SK-N-MC (cell line): Measurements from ENCODE around the gene AFMID.

Source experiments
- DNase-seq: peaks from one replicate; pipeline ENCODE4 v3.0.0-alpha.2; 2011; ENCODE audit warnings: low read depth, low spot score
- H3K27ac ChIP-seq: fragments of 200-600 bp; sonication (generic); 2 replicates; pipeline ENCODE4 v1.5.1; 2016; ENCODE audit warnings: mixed run types
- H3K36me3 ChIP-seq: fragments of 200-600 bp; sonication (generic); 2 replicates; pipeline ENCODE4 v1.6.1; 2017; ENCODE audit warnings: antibody characterized with exemption, low read length, mixed read lengths; ENCODE audit not compliant: insufficient read depth
- H3K4me3 ChIP-seq: fragments of 200-600 bp; sonication (generic); 2 replicates; pipeline ENCODE4 v1.5.1; 2016
- H3K9ac ChIP-seq: fragments of 200-600 bp; sonication (generic); 2 replicates; pipeline ENCODE4 v1.8.0; 2017; ENCODE audit warnings: mixed run types, mixed read lengths; ENCODE audit not compliant: insufficient read length
- H3K9me3 ChIP-seq: fragments of 200-600 bp; sonication (generic); 2 replicates; pipeline ENCODE4 v1.6.1; 2017; ENCODE audit warnings: low read depth, mild to moderate bottlenecking, antibody characterized with exemption, low read length, moderate library complexity, mixed read lengths
- EZH2 ChIP-seq: fragments of 200-600 bp; sonication (generic); IDR thresholded peaks from one replicate; pipeline ENCODE4 v1.6.1; 2017; ENCODE audit warnings: antibody characterized with exemption
- FOXP2 ChIP-seq: optimal IDR thresholded peaks from 2 replicates; pipeline ENCODE3; 2011; ENCODE audit warnings: mild to moderate bottlenecking, moderate library complexity; ENCODE audit not compliant: insufficient read depth; ENCODE audit errors: extremely low read length, control extremely low read depth
- POLR2AphosphoS5 ChIP-seq: IDR thresholded peaks from 2 replicates; pipeline ENCODE4 v1.6.1; 2012; ENCODE audit warnings: mild to moderate bottlenecking, low read depth, low read length, borderline replicate concordance

Gene AFMID

DNA sequence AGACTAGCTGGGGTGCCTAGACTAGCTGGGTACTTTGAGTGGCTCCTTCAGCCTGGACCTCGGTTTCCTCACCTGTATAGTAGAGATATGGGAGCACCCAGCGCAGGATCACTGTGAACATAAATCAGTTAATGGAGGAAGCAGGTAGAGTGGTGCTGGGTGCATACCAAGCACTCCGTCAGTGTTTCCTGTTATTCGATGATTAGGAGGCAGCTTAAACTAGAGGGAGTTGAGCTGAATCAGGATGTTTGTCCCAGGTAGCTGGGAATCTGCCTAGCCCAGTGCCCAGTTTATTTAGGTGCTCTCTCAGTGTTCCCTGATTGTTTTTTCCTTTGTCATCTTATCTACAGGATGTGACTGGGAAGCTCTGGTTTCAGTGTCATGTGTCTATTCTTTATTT lies 35.9 kb downstream of the AFMID start:
- no peak overlapping the region for H3K27ac ChIP-seq
- H3K9ac ChIP-seq = no peak overlapping the region
- H3K36me3 ChIP-seq = peaks cover 58% of the 10 kb centered on the region

DNA sequence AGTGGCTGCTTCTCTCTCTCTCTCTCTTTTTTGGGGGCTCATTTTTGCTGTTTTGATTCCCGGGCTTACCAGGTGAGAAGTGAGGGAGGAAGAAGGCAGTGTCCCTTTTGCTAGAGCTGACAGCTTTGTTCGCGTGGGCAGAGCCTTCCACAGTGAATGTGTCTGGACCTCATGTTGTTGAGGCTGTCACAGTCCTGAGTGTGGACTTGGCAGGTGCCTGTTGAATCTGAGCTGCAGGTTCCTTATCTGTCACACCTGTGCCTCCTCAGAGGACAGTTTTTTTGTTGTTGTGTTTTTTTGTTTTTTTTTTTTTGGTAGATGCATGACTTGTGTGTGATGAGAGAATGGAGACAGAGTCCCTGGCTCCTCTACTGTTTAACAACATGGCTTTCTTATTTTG lies 36.6 kb downstream of the AFMID start:
- no peak for DNase-seq
- H3K4me3 ChIP-seq = no peak overlapping the region
- H3K9me3 ChIP-seq = no peaks in the 10 kb centered on the region
- peaks cover 52% of the 10 kb centered on the region for H3K36me3 ChIP-seq
- 0 out of 2 replicates have a peak overlapping the region, but pooled peaks have one; percentile 31 for H3K27ac ChIP-seq
- no peak overlapping the region for H3K9ac ChIP-seq
- TF ChIP-seq EZH2 = no peak
- no peak for TF ChIP-seq POLR2AphosphoS5
- no peak for TF ChIP-seq FOXP2

More for the DNA sequence above, 35.9 kb downstream of the AFMID start:
- TF ChIP-seq FOXP2 = no peak
- TF ChIP-seq POLR2AphosphoS5 = no peak
- TF ChIP-seq EZH2 = no peak
- no peak for DNase-seq
- H3K4me3 ChIP-seq = no peak overlapping the region
- H3K9me3 ChIP-seq = no peaks in the 10 kb centered on the region

DNA sequence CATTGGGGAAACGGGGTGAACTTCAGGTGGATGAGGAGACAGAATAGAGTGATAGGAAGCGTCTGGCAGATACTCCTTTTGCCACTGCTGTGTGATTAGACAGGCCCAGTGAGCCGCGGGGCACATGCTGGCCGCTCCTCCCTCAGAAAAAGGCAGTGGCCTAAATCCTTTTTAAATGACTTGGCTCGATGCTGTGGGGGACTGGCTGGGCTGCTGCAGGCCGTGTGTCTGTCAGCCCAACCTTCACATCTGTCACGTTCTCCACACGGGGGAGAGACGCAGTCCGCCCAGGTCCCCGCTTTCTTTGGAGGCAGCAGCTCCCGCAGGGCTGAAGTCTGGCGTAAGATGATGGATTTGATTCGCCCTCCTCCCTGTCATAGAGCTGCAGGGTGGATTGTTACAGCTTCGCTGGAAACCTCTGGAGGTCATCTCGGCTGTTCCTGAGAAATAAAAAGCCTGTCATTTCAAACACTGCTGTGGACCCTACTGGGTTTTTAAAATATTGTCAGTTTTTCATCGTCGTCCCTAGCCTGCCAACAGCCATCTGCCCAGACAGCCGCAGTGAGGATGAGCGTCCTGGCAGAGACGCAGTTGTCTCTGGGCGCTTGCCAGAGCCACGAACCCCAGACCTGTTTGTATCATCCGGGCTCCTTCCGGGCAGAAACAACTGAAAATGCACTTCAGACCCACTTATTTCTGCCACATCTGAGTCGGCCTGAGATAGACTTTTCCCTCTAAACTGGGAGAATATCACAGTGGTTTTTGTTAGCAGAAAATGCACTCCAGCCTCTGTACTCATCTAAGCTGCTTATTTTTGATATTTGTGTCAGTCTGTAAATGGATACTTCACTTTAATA lies 37.3 kb downstream of the AFMID start:
- no peak for DNase-seq
- Histone ChIP-seq H3K4me3 (no peak overlapping the region), H3K27ac (peak overlapping the region; percentile 10; the same call in 1 of the 2 replicates), H3K36me3 (peaks cover 45% of the 10 kb centered on the region), H3K9me3 (no peaks in the 10 kb centered on the region), H3K9ac (no peak overlapping the region)
- no peak; the same call in 1 of the 2 replicates for TF ChIP-seq POLR2AphosphoS5
- no peak for TF ChIP-seq EZH2
- TF ChIP-seq FOXP2 = no peak

DNA sequence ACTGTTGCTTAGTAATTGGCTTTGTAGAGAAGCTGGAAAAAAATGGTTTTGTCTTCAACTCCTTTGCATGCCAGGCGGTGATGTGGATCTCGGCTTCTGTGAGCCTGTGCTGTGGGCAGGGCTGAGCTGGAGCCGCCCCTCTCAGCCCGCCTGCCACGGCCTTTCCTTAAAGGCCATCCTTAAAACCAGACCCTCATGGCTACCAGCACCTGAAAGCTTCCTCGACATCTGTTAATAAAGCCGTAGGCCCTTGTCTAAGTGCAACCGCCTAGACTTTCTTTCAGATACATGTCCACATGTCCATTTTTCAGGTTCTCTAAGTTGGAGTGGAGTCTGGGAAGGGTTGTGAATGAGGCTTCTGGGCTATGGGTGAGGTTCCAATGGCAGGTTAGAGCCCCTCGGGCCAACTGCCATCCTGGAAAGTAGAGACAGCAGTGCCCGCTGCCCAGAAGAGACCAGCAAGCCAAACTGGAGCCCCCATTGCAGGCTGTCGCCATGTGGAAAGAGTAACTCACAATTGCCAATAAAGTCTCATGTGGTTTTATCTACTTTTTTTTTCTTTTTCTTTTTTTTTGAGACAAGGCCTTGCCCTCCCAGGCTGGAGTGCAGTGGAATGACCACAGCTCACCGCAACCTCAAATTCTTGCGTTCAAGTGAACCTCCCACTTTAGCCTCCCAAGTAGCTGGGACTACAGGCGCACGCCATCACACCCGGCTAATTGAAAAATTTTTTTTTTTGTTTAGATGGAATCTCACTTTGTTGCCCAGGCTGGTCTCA lies 38.1 kb downstream of the AFMID start:
- DNase-seq = no peak
- peak overlapping the region; percentile 10; the same call in 1 of the 2 replicates for H3K27ac ChIP-seq
- TF ChIP-seq POLR2AphosphoS5 (0 out of 2 replicates have a peak, but pooled peaks have one; percentile 46), EZH2 (no peak), FOXP2 (no peak)

DNA sequence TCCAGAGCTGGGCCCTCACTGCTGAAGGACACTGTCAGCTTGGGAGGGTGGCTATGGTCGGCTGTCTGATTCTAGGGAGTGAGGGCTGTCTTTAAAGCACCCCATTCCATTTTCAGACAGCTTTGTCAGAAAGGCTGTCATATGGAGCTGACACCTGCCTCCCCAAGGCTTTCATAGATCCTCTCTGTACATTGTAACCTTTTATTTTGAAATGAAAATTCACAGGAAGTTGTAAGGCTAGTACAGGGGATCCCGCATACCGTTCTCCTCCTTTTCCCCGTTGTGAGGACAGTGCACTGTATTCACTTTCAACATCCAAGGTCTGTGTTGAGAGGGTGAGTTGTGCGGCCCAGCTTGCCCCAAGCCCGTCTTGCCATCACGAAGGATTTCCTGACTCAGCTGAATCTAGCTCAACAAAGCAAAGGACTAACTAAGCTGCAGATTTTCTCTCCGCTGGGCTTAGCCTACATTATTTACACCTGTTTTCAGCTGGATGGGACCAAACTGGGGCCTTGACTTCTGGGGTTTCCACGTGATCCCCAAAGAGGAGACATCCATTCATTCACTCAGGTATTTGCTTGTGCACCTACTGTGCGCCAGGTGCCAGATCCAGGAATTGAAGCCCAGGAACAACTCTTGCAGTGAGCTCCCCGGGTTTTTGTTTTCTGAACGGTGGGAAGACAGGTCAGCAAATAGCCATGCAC lies 39.0 kb downstream of the AFMID start:
- Histone ChIP-seq H3K27ac (0 out of 2 replicates have a peak overlapping the region, but pooled peaks have one; percentile 16), H3K36me3 (peaks cover 32% of the 10 kb centered on the region), H3K9ac (no peak overlapping the region), H3K4me3 (no peak overlapping the region), H3K9me3 (no peaks in the 10 kb centered on the region)
- TF ChIP-seq EZH2 (no peak), POLR2AphosphoS5 (peak; percentile 3; the same call in 1 of the 2 replicates), FOXP2 (no peak)
- DNase-seq = no peak

More for the DNA sequence above, 38.1 kb downstream of the AFMID start:
- H3K9me3 ChIP-seq = no peaks in the 10 kb centered on the region
- H3K36me3 ChIP-seq = peaks cover 40% of the 10 kb centered on the region
- no peak overlapping the region for H3K9ac ChIP-seq
- no peak overlapping the region for H3K4me3 ChIP-seq

DNA sequence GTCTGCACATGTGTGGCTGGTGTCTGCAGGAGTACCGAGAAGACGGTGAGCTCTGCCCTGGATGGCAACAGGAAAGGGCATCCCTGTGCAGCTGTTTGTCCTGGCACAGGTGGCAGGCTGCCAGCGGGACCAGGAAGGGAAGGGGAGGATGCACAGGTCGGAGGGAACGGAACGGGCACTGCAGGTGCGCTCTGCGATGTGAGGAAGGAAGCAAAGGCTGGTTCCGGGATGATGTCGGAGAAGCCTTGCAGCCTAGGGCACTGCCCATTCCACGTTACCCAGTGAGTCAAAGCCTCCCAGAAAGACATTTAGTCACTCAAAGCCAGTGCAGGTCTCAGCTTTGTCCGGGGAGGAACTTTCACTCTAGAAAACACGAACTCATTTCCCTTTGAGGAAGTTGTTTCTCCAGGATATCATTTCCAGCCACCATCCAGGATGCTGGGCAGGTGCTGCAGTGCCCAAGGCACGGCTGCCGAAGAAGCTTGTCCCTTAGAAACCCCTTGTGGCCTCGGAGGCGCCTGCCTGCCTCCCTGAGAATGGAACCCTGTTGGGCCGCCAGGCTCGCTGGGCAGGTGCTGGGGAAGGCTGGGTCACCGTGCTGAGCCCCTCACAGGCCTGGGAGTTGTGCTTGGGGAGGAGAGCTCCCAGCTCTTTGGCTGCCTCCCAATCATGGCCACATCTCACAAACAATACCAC lies 39.7 kb downstream of the AFMID start:
- Histone ChIP-seq H3K27ac (no peak overlapping the region), H3K9ac (no peak overlapping the region), H3K9me3 (no peaks in the 10 kb centered on the region), H3K36me3 (peaks cover 26% of the 10 kb centered on the region), H3K4me3 (no peak overlapping the region)
- no peak for DNase-seq
- TF ChIP-seq FOXP2 (no peak), POLR2AphosphoS5 (no peak), EZH2 (no peak)

DNA sequence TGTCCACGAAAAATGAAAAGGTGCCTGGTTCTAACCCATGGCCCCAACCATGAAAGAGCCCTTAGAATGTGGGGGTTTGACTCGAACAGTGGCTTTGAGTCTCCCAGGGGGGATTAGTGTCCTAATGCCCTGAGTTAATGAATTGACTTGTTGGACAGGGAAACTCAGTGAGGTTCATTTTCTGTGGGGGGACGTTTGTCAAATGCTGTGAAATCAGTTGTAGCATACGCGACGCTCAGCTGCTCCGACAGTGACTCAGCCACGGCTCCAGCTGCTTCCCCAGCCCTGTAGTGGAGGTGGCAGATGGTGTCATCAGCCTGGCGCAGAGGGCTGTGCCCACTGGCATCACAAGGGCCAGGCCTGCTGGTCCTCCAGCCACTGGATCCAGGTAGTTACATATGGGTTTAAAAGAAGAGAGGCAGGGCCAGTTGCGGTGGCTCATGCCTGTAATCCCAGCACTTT lies 40.3 kb downstream of the AFMID start:
- TF ChIP-seq POLR2AphosphoS5 (no peak), EZH2 (no peak), FOXP2 (no peak)
- Histone ChIP-seq H3K9me3 (no peaks in the 10 kb centered on the region), H3K27ac (no peak overlapping the region), H3K36me3 (peaks cover 25% of the 10 kb centered on the region), H3K9ac (no peak overlapping the region), H3K4me3 (no peak overlapping the region)
- DNase-seq = no peak

DNA sequence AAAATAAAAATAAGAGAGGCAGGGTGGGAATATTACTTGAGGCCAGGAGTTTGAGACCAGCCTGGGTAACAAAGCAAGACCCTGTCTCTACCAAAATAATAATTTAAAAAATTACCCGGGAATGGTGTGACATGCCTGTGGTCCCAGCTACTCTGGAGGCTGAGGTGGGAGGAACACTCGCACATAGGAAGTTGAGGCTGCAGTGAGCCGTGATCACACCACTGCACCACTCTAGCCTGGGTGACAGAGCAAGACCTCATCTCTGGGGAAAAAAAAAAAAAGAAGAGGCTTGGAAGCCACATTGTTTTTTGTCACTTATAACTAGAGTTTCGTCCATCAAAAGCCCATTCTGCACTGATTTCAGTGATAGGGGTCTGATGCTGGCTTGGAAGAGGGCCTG lies 41.0 kb downstream of the AFMID start:
- H3K27ac ChIP-seq = no peak overlapping the region
- no peak overlapping the region for H3K9ac ChIP-seq
- H3K36me3 ChIP-seq = peaks cover 18% of the 10 kb centered on the region
- TF ChIP-seq EZH2 (no peak), FOXP2 (no peak), POLR2AphosphoS5 (no peak)
- H3K4me3 ChIP-seq = no peak overlapping the region
- DNase-seq = no peak
- no peaks in the 10 kb centered on the region for H3K9me3 ChIP-seq
